NCI-H446 (cell line): ENCODE data around the gene LDLR.
A peak's percentile ranks its signal among the peaks of the same experiment; 100 is the strongest.
"Not testable (repeated sequence)": the region's sequence is repeated elsewhere in the genome, so short reads cannot be mapped to it uniquely, and the experiment has no call there.

Source experiments
- DNase-seq, 2 experiments: peaks; one replicate each; lab custom pipeline; 2025; lab: John Stamatoyannopoulos, UW

Gene LDLR

DNA sequence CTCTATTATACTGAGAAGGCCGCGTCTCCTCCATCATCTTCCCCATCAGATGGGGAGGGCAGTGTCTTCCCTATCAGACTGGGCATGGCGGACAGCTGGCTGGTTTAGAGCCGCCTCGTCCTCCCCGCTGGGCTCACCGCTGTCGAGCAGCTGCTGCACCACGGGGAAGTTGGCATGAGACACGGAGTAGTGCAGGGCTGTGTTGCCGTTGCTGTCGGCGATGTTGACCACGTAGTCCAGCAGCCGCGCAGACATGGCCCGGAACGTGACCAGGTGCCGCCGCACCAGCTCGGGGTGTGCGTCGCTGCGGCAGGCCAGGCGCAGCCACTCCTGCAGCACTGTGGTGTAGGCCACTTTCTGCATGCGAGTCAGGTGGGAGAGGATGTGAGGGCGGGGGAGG, 85.1 kb downstream of the LDLR start:
- peak in 1 of 2 experiments; percentile 31 for DNase-seq

DNA sequence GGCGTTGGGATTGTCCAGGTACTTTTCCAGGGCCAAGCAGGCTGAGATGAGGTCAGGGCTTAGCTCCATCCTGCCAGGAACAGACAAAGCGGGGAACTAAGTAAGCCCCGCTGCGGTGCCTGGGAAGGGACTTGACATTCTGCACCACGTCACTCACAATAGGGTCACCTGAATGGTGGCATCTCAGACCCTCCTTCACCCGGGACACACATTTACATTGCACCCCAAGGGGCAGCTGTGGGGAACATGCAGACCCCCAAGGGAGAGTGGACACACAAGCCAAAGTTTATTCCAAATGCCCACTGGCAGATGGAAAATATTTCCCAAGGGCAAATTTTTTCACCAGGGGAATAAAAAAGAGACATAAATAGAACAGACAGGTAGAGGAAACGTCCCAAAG, 86.7 kb downstream of the LDLR start:
- no peak for DNase-seq

DNA sequence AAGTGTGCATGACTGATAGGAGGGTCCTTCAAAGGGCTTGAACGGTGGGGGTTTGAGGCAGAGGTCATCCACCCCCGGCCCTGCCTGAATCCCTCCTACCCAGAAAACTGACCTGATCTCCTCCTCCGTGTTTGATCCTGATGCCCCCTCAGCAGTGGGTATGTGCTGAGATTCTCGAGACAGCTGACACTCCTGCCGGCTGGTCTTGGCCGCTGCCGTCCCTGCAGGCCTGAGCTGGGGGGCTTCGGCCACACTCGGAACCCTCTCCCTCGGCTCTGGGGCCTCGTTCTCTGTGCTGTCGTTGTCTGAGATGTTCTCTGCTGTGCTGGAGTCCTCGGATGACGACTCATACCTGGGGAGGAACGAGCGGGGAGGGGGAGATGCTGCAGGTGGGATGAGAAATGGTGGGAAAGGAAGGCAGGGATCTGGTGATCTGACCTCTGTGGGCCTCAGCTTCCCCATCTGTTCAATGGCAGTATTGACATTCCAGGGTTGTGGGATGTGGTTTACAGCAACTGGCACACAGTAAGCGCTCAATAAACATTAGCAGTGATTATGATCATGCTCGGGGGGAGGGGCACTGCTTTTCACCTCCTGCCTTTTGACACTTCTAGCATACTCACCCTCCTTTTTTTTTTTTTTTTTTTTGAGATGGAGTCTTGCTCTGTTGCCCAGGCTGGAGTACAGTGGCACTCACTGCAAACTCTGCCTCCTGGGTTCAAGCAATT, 87.4 kb downstream of the LDLR start:
- DNase-seq, result no peak

DNA sequence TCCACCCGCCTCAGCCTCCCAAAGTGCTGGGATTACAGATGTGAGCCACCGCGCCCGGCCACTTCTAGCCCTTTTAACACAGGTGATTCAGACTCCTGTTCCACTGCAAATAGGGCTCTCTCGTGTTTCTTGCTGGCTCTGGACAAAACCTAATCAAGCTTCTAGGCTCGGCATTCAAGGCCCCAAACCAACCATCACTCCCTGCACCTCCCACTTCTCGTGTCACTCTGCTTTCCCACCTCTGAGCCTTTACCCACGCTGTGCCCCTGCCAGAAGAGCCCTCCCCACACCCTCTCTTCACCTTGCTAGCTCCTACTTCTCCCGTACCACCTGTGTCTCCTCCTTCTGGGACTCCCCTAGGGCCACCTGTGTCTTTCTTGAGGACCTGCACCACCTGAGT, 88.3 kb downstream of the LDLR start:
- no peak for DNase-seq

DNA sequence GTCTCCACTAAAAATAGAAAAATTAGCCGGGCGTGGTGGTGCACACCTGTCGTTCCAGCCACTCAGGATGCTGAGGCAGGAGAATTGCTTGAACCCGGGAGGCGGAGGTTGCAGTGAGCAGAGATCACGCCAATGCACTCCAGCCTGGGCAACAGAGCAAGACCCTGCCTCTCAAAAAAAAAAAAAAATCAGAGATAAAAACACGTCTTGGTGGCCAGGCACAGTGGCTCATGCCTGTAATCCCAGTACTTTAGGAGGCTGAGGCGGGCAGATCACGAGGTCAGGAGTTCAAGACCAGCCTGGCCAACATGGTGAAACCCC, 89.8 kb downstream of the LDLR start:
- DNase-seq, result not testable (repeated sequence)

DNA sequence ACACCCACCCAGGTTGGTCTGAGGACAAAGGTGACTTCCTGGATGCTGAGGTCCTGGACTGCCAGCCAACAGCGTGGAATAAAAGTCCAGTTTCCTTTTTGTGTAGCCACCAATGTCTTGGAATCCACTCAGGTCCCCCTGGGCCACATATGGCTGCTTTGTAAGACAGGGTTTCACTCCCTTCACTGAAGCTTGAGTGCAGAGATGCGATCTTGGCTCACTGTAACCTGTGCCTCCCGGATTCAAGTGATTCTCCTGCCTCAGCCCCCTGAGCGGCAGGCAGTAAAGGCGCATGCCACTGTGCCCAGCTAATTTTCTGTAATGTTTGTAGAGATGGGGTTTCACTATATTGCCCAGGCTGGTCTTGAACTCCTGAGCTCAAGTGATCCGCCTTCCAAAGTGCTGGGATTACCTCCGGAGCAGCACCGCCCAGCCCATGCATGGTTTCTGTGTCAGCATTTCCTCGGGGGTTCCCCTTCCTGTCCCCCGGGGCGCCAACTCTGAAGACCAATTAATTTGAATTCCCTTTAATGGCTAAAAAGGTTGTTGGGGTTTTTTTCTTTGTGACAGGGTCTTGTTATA, 90.5 kb downstream of the LDLR start:
- no peak for DNase-seq

DNA sequence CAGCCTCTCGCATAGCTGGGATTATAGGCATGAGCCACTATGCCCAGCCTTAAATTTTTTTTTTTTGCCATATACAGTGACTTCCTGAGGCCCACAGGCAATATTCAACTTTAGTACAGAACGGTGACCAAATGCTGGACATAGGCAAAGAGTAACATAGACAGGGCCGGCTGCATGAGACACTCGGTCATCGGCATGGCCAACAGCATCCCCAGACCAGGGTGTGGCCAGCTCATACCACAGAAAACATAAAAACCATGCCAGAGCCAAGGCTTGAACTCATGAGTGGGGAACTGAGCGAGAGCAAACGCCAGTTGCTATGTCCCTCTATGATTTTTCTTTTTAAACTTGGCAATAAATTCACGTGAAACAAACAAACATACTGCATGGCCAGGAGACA, 91.1 kb downstream of the LDLR start:
- DNase-seq, result no peak

DNA sequence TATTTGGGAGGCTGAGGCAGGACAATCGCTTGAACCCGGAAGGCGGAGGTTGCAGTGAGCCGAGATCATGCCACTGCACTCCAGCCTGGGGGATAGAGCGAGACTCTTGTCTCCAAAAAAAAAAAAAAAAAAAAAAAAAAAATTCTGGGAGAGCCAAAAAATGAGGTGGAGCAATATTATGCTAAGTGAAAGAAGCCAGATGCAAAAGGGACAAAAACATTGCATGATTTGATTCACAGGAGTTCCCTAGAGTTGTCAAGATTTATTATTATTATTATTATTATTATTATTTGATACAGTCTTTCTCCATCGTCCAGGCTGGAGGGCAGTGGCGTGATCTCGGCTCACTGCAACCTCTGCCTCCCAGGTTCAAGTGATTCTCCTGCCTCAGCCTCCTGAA, 91.7 kb downstream of the LDLR start:
- DNase-seq, result not testable (repeated sequence)

DNA sequence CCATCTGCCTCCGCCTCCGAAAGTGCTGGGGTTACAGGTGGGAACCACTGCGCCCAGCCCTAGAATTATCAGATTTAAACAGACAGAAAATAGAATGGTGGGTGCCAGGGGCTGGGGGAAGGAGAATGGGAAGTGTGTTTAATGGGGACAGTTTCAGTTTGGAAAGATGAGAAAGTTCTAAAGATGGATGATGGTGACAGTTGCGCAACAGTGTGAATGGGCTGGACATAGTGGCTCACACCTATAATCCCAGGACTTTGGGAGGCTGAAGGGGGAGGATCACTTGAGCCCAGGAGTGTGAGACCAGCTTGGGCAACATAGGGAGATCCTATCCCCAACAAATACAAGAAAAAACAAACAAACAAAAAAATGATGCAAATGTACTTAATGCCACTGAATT, 92.2 kb downstream of the LDLR start:
- no peak for DNase-seq
